ENCODE data around the gene SARS1. TPM values are rescaled to one million over a fixed set of nuclear protein-coding genes. Genes with fewer than 3 reads are reported as not detected.

The SARS1 gene
- total RNA-seq, 2 experiments from 2014 or later: 122 to 131 TPM

GRCh38 chr1:109266965-109267364 lies 53.2 kb downstream of the SARS1 start:
- H3K27me3 ChIP-seq (ENCODE audit: control insufficient read depth in 1 of 2, insufficient read depth in 2 of 2, low read length in 2 of 2): no peaks in the 10 kb centered on the region
- no peak overlapping the region for H3K27ac Mint-ChIP-seq
- no peak for DNase-seq
- no peaks in the 10 kb centered on the region for H3K36me3 Mint-ChIP-seq (ENCODE audit: low read depth)
- H3K4me3 ChIP-seq (ENCODE audit: low read length): no peak overlapping the region
- H3K4me3 Mint-ChIP-seq: no peak overlapping the region
- ChIA-PET CTCF (interaction anchor here (0.7 to 0.9 kb wide), 3 partner anchors 10 to 373 kb away, joined by 3 to 4 read pairs (median 3); no protein-coding TSS in a partner anchor), POLR2A (no interaction called here)
- peaks cover 6% of the 10 kb centered on the region for H3K4me1 ChIP-seq (ENCODE audit: insufficient read depth, low read length)
- no peak for ATAC-seq (ENCODE audit: poor library complexity)
- intact Hi-C loops (cut with DNase I, micrococcal nuclease): no loop called here
- no peaks in the 10 kb centered on the region for H3K9me3 ChIP-seq (ENCODE audit: control insufficient read depth in 1 of 2, insufficient read depth in 1 of 2, low read length in 2 of 2)
- no peaks in the 10 kb centered on the region for H3K4me1 Mint-ChIP-seq (ENCODE audit: low read depth)
- H3K9me3 Mint-ChIP-seq: no peaks in the 10 kb centered on the region
- H3K27me3 Mint-ChIP-seq: no peaks in the 10 kb centered on the region
- H3K36me3 ChIP-seq (ENCODE audit: insufficient read depth, low read length): no peaks in the 10 kb centered on the region
- no peak overlapping the region for H3K27ac ChIP-seq (ENCODE audit: low read depth in 1 of 2, low read length in 2 of 2)
- TF ChIP-seq CTCF (IDR thresholded peaks at IDR 0.05): no peak

GRCh38 chr1:109267743-109268300 lies 54.1 kb downstream of the SARS1 start:
- no peak overlapping the region for H3K27ac Mint-ChIP-seq
- DNase-seq: no peak
- H3K9me3 ChIP-seq (ENCODE audit: control insufficient read depth in 1 of 2, insufficient read depth in 1 of 2, low read length in 2 of 2): no peaks in the 10 kb centered on the region
- H3K4me1 ChIP-seq (ENCODE audit: insufficient read depth, low read length): peaks cover 6% of the 10 kb centered on the region
- ATAC-seq (ENCODE audit: poor library complexity): no peak
- ChIA-PET POLR2A (no interaction called here), CTCF (no interaction called here)
- H3K27me3 ChIP-seq (ENCODE audit: control insufficient read depth in 1 of 2, insufficient read depth in 2 of 2, low read length in 2 of 2): no peaks in the 10 kb centered on the region
- H3K4me3 ChIP-seq (ENCODE audit: low read length): no peak overlapping the region
- no peaks in the 10 kb centered on the region for H3K36me3 Mint-ChIP-seq (ENCODE audit: low read depth)
- TF ChIP-seq CTCF (IDR thresholded peaks at IDR 0.05): no peak
- H3K27ac ChIP-seq (ENCODE audit: low read depth in 1 of 2, low read length in 2 of 2): no peak overlapping the region
- no peaks in the 10 kb centered on the region for H3K27me3 Mint-ChIP-seq
- intact Hi-C loops (cut with DNase I, micrococcal nuclease): no loop called here
- H3K9me3 Mint-ChIP-seq: no peaks in the 10 kb centered on the region
- H3K4me3 Mint-ChIP-seq: no peak overlapping the region
- H3K4me1 Mint-ChIP-seq (ENCODE audit: low read depth): no peaks in the 10 kb centered on the region
- no peaks in the 10 kb centered on the region for H3K36me3 ChIP-seq (ENCODE audit: insufficient read depth, low read length)

GRCh38 chr1:109268431-109269211 lies 54.9 kb downstream of the SARS1 start:
- CTCF ChIA-PET: interaction anchor here (1.0 kb wide), 1 partner anchor 9 kb away, joined by 3 read pairs; no protein-coding TSS in a partner anchor
- Mint-ChIP-seq H3K27me3 (no peaks in the 10 kb centered on the region), H3K4me1 (ENCODE audit: low read depth) (no peaks in the 10 kb centered on the region), H3K9me3 (no peaks in the 10 kb centered on the region), H3K36me3 (ENCODE audit: low read depth) (no peaks in the 10 kb centered on the region), H3K4me3 (no peak overlapping the region), H3K27ac (no peak overlapping the region)
- no peaks in the 10 kb centered on the region for H3K9me3 ChIP-seq (ENCODE audit: control insufficient read depth in 1 of 2, insufficient read depth in 1 of 2, low read length in 2 of 2)
- no peaks in the 10 kb centered on the region for H3K36me3 ChIP-seq (ENCODE audit: insufficient read depth, low read length)
- peaks cover 1% of the 10 kb centered on the region for H3K4me1 ChIP-seq (ENCODE audit: insufficient read depth, low read length)
- ATAC-seq (ENCODE audit: poor library complexity) (no peak), DNase-seq (no peak)
- POLR2A ChIA-PET: no interaction called here
- H3K27me3 ChIP-seq (ENCODE audit: control insufficient read depth in 1 of 2, insufficient read depth in 2 of 2, low read length in 2 of 2): no peaks in the 10 kb centered on the region
- H3K4me3 ChIP-seq (ENCODE audit: low read length): no peak overlapping the region
- intact Hi-C loops (cut with DNase I, micrococcal nuclease): no loop called here
- no peak for TF ChIP-seq CTCF (IDR thresholded peaks at IDR 0.05)
- H3K27ac ChIP-seq (ENCODE audit: low read depth in 1 of 2, low read length in 2 of 2): no peak overlapping the region

All from CD4-positive, alpha-beta T cell (primary cell).